Measurements from ENCODE around the gene COG7.

The COG7 gene

DNA sequence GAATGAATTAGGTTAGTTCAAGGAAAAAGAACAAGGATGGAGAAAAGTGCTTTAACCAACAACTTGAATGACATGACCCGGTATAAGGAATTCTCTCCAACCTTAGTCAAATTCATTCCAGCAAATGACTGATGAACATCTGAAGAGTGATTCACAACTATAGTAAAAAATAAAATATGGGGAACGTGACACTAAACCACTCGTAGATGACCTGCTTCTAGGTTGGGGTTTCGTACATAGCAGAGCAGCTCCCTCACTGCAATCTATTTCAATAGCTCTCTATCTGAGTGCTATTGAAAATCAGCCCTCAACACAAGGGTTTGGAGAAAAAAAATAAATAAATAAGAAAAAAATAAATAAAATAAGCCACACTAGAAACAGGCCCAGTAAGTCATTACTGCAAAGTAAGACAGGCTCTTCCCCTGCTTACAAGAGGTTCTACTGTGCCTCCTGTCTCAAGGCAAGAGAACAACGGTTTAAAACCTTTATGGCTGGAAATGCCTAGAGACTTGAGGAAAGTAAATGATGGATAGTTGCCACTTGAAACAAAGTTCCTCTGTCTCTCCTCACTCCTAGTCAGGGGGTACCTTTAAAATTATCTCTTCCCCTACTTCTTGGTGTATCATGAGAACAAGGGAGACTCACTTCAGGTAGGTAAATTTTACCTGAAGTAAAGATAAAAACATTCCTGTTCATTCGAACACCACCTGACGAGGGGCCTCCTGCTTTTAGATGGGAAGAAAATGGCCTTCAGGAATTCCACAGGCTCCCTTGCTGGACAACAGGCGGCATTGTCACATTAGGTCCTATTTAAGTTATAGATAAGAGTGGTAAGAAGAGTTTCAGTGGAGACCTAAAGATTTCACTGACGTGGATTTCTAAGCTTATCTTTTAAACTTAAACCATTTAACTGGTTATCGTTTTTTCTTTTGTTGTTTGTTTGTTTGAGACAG, 20.5 kb downstream of the COG7 start:
- H3K4me3 ChIP-seq (ENCODE audit: low read length): no peak overlapping the region
- H2AFZ ChIP-seq (ENCODE audit: low read length): no peak overlapping the region
- H3K9ac ChIP-seq (ENCODE audit: low read length): no peak overlapping the region
- peaks cover 21% of the 10 kb centered on the region for H3K4me1 ChIP-seq (ENCODE audit: low read length)
- no peaks in the 10 kb centered on the region for H3F3A ChIP-seq (ENCODE audit: insufficient read depth, low read length)
- no peaks in the 10 kb centered on the region for H3K79me2 ChIP-seq (ENCODE audit: low read length)
- H3K27ac ChIP-seq (ENCODE audit: low read length): no peak overlapping the region
- TF ChIP-seq EZH2 (optimal IDR thresholded peaks at IDR 0.05; ENCODE audit: low read depth, low read length): no peak
- TF ChIP-seq CTCF (IDR thresholded peaks at IDR 0.05; ENCODE audit: low read length): peak; percentile 45
- no peak for TF ChIP-seq EZH2phosphoT487 (IDR thresholded peaks at IDR 0.05; ENCODE audit: low read length)
- peak; percentile 55 for DNase-seq
- H3K4me2 ChIP-seq (ENCODE audit: low read depth, low read length): no peak overlapping the region
- no peaks in the 10 kb centered on the region for H3K36me3 ChIP-seq (replicated peaks; ENCODE audit: insufficient read depth, low read length)
- no peaks in the 10 kb centered on the region for H4K20me1 ChIP-seq (ENCODE audit: insufficient read depth, low read length)
- H3K27me3 ChIP-seq (replicated peaks; ENCODE audit: insufficient read depth, low read length): no peaks in the 10 kb centered on the region
- H3K9me2 ChIP-seq (replicated peaks; ENCODE audit: insufficient read depth, low read length): no peaks in the 10 kb centered on the region
- no peaks in the 10 kb centered on the region for H3K9me3 ChIP-seq (replicated peaks; ENCODE audit: insufficient read depth, low read length)

GRCh38 chr16:23428351-23428750, 24.6 kb downstream of the COG7 start:
- no peaks in the 10 kb centered on the region for H3K79me2 ChIP-seq (ENCODE audit: low read length)
- H3K36me3 ChIP-seq (replicated peaks; ENCODE audit: insufficient read depth, low read length): no peaks in the 10 kb centered on the region
- H3K4me1 ChIP-seq (ENCODE audit: low read length): peaks cover 4% of the 10 kb centered on the region
- H3K4me2 ChIP-seq (ENCODE audit: low read depth, low read length): no peak overlapping the region
- H3F3A ChIP-seq (ENCODE audit: insufficient read depth, low read length): no peaks in the 10 kb centered on the region
- TF ChIP-seq EZH2phosphoT487 (IDR thresholded peaks at IDR 0.05; ENCODE audit: low read length): no peak
- no peak for TF ChIP-seq EZH2 (optimal IDR thresholded peaks at IDR 0.05; ENCODE audit: low read depth, low read length)
- no peak for TF ChIP-seq CTCF (IDR thresholded peaks at IDR 0.05; ENCODE audit: low read length)
- no peak overlapping the region for H3K27ac ChIP-seq (ENCODE audit: low read length)
- H3K4me3 ChIP-seq (ENCODE audit: low read length): no peak overlapping the region
- no peak overlapping the region for H3K9ac ChIP-seq (ENCODE audit: low read length)
- H4K20me1 ChIP-seq (ENCODE audit: insufficient read depth, low read length): no peaks in the 10 kb centered on the region
- no peaks in the 10 kb centered on the region for H3K27me3 ChIP-seq (replicated peaks; ENCODE audit: insufficient read depth, low read length)
- no peak for DNase-seq
- H3K9me3 ChIP-seq (replicated peaks; ENCODE audit: insufficient read depth, low read length): no peaks in the 10 kb centered on the region
- H3K9me2 ChIP-seq (replicated peaks; ENCODE audit: insufficient read depth, low read length): no peaks in the 10 kb centered on the region
- H2AFZ ChIP-seq (ENCODE audit: low read length): no peak overlapping the region

DNA sequence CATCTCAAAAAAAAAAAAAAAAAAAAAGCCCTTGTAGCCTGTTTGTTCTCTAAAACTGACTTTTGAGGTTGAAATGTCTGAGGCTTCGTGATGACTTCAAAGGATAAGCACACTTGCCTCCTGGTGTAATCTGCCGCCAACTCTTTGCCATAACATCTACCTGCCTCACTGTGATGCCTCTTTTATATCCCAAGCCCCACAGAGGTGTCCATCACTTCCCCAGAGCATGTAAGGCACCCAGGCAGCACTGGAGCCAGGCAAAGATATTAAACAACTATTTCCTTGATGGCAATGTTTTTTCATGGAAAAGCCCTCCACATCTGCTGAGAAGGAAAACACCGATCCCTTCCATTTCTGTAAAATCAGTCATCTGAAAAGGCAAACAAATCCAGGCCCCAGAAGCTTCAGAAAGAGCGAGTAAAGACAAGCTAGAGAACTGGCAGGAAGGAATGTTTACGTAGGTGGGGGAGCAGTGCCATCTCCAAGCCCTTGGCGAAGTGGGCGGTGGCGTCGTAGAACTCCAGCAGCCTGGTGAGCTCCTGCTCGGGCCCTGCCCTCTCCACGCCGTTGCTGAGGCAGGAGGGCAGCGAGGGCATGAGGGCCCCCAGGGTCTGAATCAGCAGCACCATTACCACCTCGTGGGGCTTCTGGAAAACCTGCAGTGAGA, 28.6 kb downstream of the COG7 start:
- Histone ChIP-seq H4K20me1 (ENCODE audit: insufficient read depth, low read length) (no peaks in the 10 kb centered on the region), H3K9me2 (replicated peaks; ENCODE audit: insufficient read depth, low read length) (no peaks in the 10 kb centered on the region), H3K36me3 (replicated peaks; ENCODE audit: insufficient read depth, low read length) (no peaks in the 10 kb centered on the region), H3K9me3 (replicated peaks; ENCODE audit: insufficient read depth, low read length) (no peaks in the 10 kb centered on the region), H3F3A (ENCODE audit: insufficient read depth, low read length) (no peaks in the 10 kb centered on the region), H2AFZ (ENCODE audit: low read length) (no peak overlapping the region), H3K9ac (ENCODE audit: low read length) (no peak overlapping the region), H3K27ac (ENCODE audit: low read length) (no peak overlapping the region), H3K79me2 (ENCODE audit: low read length) (no peaks in the 10 kb centered on the region), H3K4me1 (ENCODE audit: low read length) (no peaks in the 10 kb centered on the region), H3K27me3 (replicated peaks; ENCODE audit: insufficient read depth, low read length) (no peaks in the 10 kb centered on the region), H3K4me2 (ENCODE audit: low read depth, low read length) (no peak overlapping the region), H3K4me3 (ENCODE audit: low read length) (no peak overlapping the region)
- no peak for DNase-seq
- TF ChIP-seq CTCF (IDR thresholded peaks at IDR 0.05; ENCODE audit: low read length) (no peak), EZH2 (optimal IDR thresholded peaks at IDR 0.05; ENCODE audit: low read depth, low read length) (no peak), EZH2phosphoT487 (IDR thresholded peaks at IDR 0.05; ENCODE audit: low read length) (no peak)
